ENCODE measurements around the gene DPYSL5.

The DPYSL5 gene

DNA sequence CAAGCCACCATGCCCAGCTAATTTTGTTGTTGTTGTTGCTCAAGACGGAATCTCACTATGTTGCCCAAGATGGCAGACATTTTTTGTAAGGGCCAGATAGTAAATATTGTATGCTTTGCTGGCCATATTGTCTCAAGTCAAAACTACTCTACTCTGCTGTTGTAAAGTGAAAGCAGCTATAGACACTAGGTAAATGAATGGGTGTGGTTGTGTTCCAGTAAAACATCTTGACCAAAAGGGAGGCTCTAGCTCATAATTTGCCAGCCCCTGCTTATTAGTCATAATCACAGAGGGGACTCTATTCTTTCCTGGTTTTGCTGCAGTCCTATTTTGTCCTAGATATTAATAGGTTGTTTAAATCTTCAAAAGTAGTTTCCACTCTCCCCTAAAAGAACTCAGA lies 147.1 kb downstream of the DPYSL5 start:
- no peak for DNase-seq
- no peaks in the 10 kb centered on the region for H3K4me1 ChIP-seq (ENCODE audit: control extremely low read depth in 1 of 4, control insufficient read depth in 4 of 4, insufficient read depth in 4 of 4, low read length in 3 of 4)
- no peaks in the 10 kb centered on the region for H3K36me3 ChIP-seq (ENCODE audit: control insufficient read depth in 4 of 4, insufficient read depth in 4 of 4, low read length in 3 of 4)
- no peaks in the 10 kb centered on the region for H3K9me3 ChIP-seq (ENCODE audit: control extremely low read depth in 1 of 5, control insufficient read depth in 4 of 5, insufficient read depth in 2 of 5, low read depth in 1 of 5, low read length in 4 of 5)
- POLR2A ChIA-PET, result no interaction called here
- no peak overlapping the region for H3K4me3 ChIP-seq (ENCODE audit: control insufficient read depth in 1 of 7, extremely low read depth in 1 of 7, insufficient read depth in 4 of 7, low read depth in 2 of 7, low read length in 6 of 7)
- CTCF ChIA-PET, result interaction anchor here (0.7 to 8.0 kb wide), 5 partner anchors 9 to 184 kb away, joined by 3 to 39 read pairs (median 10); no protein-coding TSS in a partner anchor
- no CpG with 5 or more reads among the region's 1 CpG for WGBS (ENCODE audit: insufficient coverage)
- H3K27me3 ChIP-seq (replicated peaks in 2 of 5; ENCODE audit: control insufficient read depth in 4 of 5, insufficient read depth in 5 of 5, low read length in 4 of 5), result peaks cover 0 to 4% (median 0%) of the 10 kb centered on the region in 5 experiments
- H3K27ac ChIP-seq (ENCODE audit: insufficient read depth in 1 of 2, low read depth in 1 of 2, low read length in 2 of 2, poor library complexity in 1 of 2, severe bottlenecking in 2 of 2), result no peak overlapping the region

DNA sequence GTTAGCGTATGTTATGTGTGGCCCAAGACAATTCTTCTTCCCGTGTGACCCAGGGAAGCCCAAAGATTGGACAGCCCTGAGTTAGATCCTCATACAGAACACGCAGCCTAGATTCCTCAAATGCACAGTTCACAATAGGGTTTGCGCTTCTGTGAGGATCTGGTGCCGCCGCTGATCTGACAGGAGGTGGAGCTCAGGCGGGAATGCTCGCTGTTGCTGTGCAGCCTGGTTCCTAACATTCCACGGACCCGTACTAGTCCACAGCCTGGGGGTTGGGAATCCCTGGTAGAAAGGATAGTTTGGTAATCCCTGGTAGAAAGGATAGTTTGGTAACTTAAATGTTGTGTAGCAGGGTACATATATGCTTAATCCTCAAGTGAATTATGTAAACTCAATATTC lies 149.5 kb downstream of the DPYSL5 start:
- CTCF ChIA-PET, result interaction anchor here (1.1 to 8.0 kb wide), 4 partner anchors 9 to 36 kb away, joined by 3 to 39 read pairs (median 6); no protein-coding TSS in a partner anchor
- H3K4me1 ChIP-seq (ENCODE audit: control extremely low read depth in 1 of 4, control insufficient read depth in 4 of 4, insufficient read depth in 4 of 4, low read length in 3 of 4), result peaks cover 0 to 6% (median 2%) of the 10 kb centered on the region in 4 experiments
- no peak for DNase-seq
- POLR2A ChIA-PET, result no interaction called here
- no peaks in the 10 kb centered on the region for H3K9me3 ChIP-seq (ENCODE audit: control extremely low read depth in 1 of 5, control insufficient read depth in 4 of 5, insufficient read depth in 2 of 5, low read depth in 1 of 5, low read length in 4 of 5)
- peaks cover 0 to 4% (median 0%) of the 10 kb centered on the region in 5 experiments for H3K27me3 ChIP-seq (replicated peaks in 2 of 5; ENCODE audit: control insufficient read depth in 4 of 5, insufficient read depth in 5 of 5, low read length in 4 of 5)
- no peak overlapping the region for H3K27ac ChIP-seq (ENCODE audit: insufficient read depth in 1 of 2, low read depth in 1 of 2, low read length in 2 of 2, poor library complexity in 1 of 2, severe bottlenecking in 2 of 2)
- no peaks in the 10 kb centered on the region for H3K36me3 ChIP-seq (ENCODE audit: control insufficient read depth in 4 of 4, insufficient read depth in 4 of 4, low read length in 3 of 4)
- 95% methylated on average over 10 of the region's 10 CpGs for WGBS (ENCODE audit: insufficient coverage)
- no peak overlapping the region for H3K4me3 ChIP-seq (ENCODE audit: control insufficient read depth in 1 of 7, extremely low read depth in 1 of 7, insufficient read depth in 4 of 7, low read depth in 2 of 7, low read length in 6 of 7)

DNA sequence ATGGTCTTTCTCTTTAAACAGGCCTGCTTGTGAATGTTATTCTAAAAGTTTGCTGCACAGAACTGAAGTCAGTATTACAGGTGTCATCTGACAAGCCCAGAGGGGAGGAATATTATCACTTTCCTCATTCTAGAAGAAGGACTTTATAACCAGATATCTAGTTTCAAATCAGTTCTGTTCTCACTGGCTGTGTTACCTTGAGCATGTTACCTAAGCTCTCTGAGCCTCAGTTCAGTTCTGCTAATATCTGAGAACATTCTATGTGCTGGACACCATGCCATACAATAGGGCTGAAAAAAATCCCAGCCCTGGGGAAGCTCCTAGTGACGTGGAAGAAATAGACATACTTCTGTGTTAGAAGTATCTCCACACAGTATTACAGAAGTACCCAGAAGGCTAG lies 150.4 kb downstream of the DPYSL5 start:
- no CpG with 5 or more reads among the region's 1 CpG for WGBS (ENCODE audit: insufficient coverage)
- no peak overlapping the region for H3K4me3 ChIP-seq (ENCODE audit: control insufficient read depth in 1 of 7, extremely low read depth in 1 of 7, insufficient read depth in 4 of 7, low read depth in 2 of 7, low read length in 6 of 7)
- POLR2A ChIA-PET, result interaction anchor here (0.6 kb wide), 1 partner anchor 18 kb away, joined by 4 read pairs; no protein-coding TSS in a partner anchor
- peaks cover 0 to 6% (median 2%) of the 10 kb centered on the region in 4 experiments for H3K4me1 ChIP-seq (ENCODE audit: control extremely low read depth in 1 of 4, control insufficient read depth in 4 of 4, insufficient read depth in 4 of 4, low read length in 3 of 4)
- H3K9me3 ChIP-seq (ENCODE audit: control extremely low read depth in 1 of 5, control insufficient read depth in 4 of 5, insufficient read depth in 2 of 5, low read depth in 1 of 5, low read length in 4 of 5), result no peaks in the 10 kb centered on the region
- H3K27me3 ChIP-seq (replicated peaks in 2 of 5; ENCODE audit: control insufficient read depth in 4 of 5, insufficient read depth in 5 of 5, low read length in 4 of 5), result peaks cover 0 to 7% (median 0%) of the 10 kb centered on the region in 5 experiments
- no peak for DNase-seq
- no peak overlapping the region for H3K27ac ChIP-seq (ENCODE audit: insufficient read depth in 1 of 2, low read depth in 1 of 2, low read length in 2 of 2, poor library complexity in 1 of 2, severe bottlenecking in 2 of 2)
- no peaks in the 10 kb centered on the region for H3K36me3 ChIP-seq (ENCODE audit: control insufficient read depth in 4 of 4, insufficient read depth in 4 of 4, low read length in 3 of 4)
- CTCF ChIA-PET, result interaction anchor here (0.8 to 8.0 kb wide), 6 partner anchors 9 to 154 kb away, joined by 3 to 39 read pairs (median 4); no protein-coding TSS in a partner anchor
